Fibroblast of lung (primary cell): Measurements from ENCODE around the gene CARD16. TPM values are rescaled to one million over a fixed set of nuclear protein-coding genes. Genes with fewer than 3 reads are reported as not detected.
"Not testable (repeated sequence)": the region's sequence is repeated elsewhere in the genome, so short reads cannot be mapped to it uniquely, and the experiment has no call there.

ENCODE experiments used
- DNase-seq, 2 donors: peaks; one replicate each; pipeline versions ENCODE4 v3.0.0 to v3.0.0-alpha.2; 2010; ENCODE audit warnings: low read depth in 2 of 2
- H2AFZ ChIP-seq: 2 replicates; pipeline ENCODE4 v1.5.1; 2012; ENCODE audit warnings: low read length, control low read depth, inconsistent platforms
- H3K27ac ChIP-seq: 2 replicates; pipeline ENCODE4 v1.5.1; 2011; ENCODE audit warnings: low read length, control low read depth; ENCODE audit not compliant: insufficient read depth
- H3K27me3 ChIP-seq: 2 replicates; pipeline ENCODE4 v1.5.1; 2011; ENCODE audit warnings: mild to moderate bottlenecking, low read length; ENCODE audit not compliant: control insufficient read depth, insufficient read depth
- H3K36me3 ChIP-seq: 2 replicates; pipeline ENCODE4 v1.5.1; 2011; ENCODE audit warnings: low read length; ENCODE audit not compliant: control insufficient read depth, insufficient read depth
- H3K4me1 ChIP-seq: 2 replicates; pipeline ENCODE4 v1.5.1; 2011; ENCODE audit warnings: low read length; ENCODE audit not compliant: control insufficient read depth, insufficient read depth; ENCODE audit errors: extremely low read depth
- H3K4me2 ChIP-seq: 2 replicates; pipeline ENCODE4 v1.5.1; 2011; ENCODE audit warnings: low read length, control low read depth; ENCODE audit not compliant: insufficient read depth; ENCODE audit errors: extremely low read depth
- H3K4me3 ChIP-seq, 4 experiments: fragments of 200-600 bp in 1 of 4; sonication (generic) in 1 of 4; replicated peaks in 1 of 4; 2 replicates each; pipeline ENCODE4 v1.5.1; 2011 to 2016; ENCODE audit warnings: low read length in 4 of 4, low read depth in 3 of 4, mild to moderate bottlenecking in 3 of 4, control low read depth in 2 of 4, inconsistent platforms in 1 of 4, mixed read lengths in 1 of 4; ENCODE audit not compliant: insufficient read depth in 1 of 4; ENCODE audit errors: control extremely low read depth in 1 of 4
- H3K79me2 ChIP-seq: 2 replicates; pipeline ENCODE4 v1.5.1; 2012; ENCODE audit warnings: mild to moderate bottlenecking, low read length, inconsistent platforms; ENCODE audit not compliant: control insufficient read depth, insufficient read depth
- H3K9ac ChIP-seq: 2 replicates; pipeline ENCODE4 v1.5.1; 2011; ENCODE audit warnings: mild to moderate bottlenecking, low read length, control low read depth; ENCODE audit not compliant: insufficient read depth
- H3K9me3 ChIP-seq: 2 replicates; pipeline ENCODE4 v1.5.1; 2012; ENCODE audit warnings: low read depth, low read length; ENCODE audit not compliant: control insufficient read depth, insufficient read depth
- H4K20me1 ChIP-seq: 2 replicates; pipeline ENCODE4 v1.5.1; 2011; ENCODE audit warnings: low read length; ENCODE audit not compliant: control insufficient read depth, insufficient read depth; ENCODE audit errors: extremely low read depth
- EZH2 ChIP-seq: IDR thresholded peaks from 2 replicates; pipeline ENCODE4 v1.5.1; 2012; ENCODE audit warnings: low read length, control low read depth, mild to moderate bottlenecking; ENCODE audit errors: missing control alignments
- polyA plus RNA-seq, 2 donors: library from polyadenylated mRNA; depleted of rRNA in 1 of 2; stranded (reverse) in 1 of 2; unstranded in 1 of 2; fragments of >200 nt; gene quantifications; 2 replicates each; pipeline ENCODE4 v1.2.1, GENCODE V29; 2011 to 2012; ENCODE audit warnings: missing spikeins in 1 of 2
- total RNA-seq: library from RNA; depleted of rRNA; stranded (reverse); fragments of >200 nt; gene quantifications from 2 replicates; pipeline ENCODE4 v1.2.1, GENCODE V29; 2014
- TF ChIP-seq, protein P1 (sequence below), 2 donors: IDR thresholded peaks in 1 of 2; conservative IDR thresholded peaks in 1 of 2; 1 replicate in 1 of 2; 2 replicates in 1 of 2; pipeline ENCODE4 v1.5.1; 2011 to 2012; ENCODE audit warnings: low read length in 2 of 2, control low read depth in 1 of 2, inconsistent platforms in 1 of 2, low read depth in 1 of 2, mild to moderate bottlenecking in 1 of 2

CARD16 gene
- total and polyA plus RNA-seq, 2 donors (not counting 1 experiment from before 2014, with no cell fraction given) = 114 to 143 TPM

DNA sequence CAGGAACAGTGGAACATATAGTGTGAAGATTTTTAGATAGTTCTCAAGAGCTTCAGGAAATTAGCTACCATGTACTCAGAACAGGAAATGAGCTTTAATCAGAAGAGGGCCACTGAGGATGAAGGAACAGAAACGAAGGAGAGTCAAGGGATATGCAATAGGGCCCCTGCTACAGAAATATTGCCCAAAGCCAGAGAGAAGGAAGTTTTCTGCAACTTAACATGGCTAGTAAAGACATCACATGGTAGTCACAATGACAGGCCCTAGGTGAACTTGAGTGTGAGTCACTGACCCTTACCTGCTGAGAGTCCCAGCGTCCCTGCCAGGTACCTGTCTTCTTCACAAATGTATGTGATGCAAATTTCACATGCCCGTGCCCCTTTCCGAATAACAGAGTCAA is 25.2 kb upstream of the CARD16 start:
- H3K36me3 ChIP-seq = no peaks in the 10 kb centered on the region
- H3K27ac ChIP-seq = no peak overlapping the region
- H3K4me3 ChIP-seq = no peak overlapping the region
- H3K9ac ChIP-seq = no peak overlapping the region
- H3K9me3 ChIP-seq = no peaks in the 10 kb centered on the region
- no peaks in the 10 kb centered on the region for H3K79me2 ChIP-seq
- no peaks in the 10 kb centered on the region for H3K27me3 ChIP-seq
- no peak overlapping the region for H2AFZ ChIP-seq
- no peaks in the 10 kb centered on the region for H4K20me1 ChIP-seq
- TF ChIP-seq EZH2 = no peak
- TF ChIP-seq, protein P1, sequence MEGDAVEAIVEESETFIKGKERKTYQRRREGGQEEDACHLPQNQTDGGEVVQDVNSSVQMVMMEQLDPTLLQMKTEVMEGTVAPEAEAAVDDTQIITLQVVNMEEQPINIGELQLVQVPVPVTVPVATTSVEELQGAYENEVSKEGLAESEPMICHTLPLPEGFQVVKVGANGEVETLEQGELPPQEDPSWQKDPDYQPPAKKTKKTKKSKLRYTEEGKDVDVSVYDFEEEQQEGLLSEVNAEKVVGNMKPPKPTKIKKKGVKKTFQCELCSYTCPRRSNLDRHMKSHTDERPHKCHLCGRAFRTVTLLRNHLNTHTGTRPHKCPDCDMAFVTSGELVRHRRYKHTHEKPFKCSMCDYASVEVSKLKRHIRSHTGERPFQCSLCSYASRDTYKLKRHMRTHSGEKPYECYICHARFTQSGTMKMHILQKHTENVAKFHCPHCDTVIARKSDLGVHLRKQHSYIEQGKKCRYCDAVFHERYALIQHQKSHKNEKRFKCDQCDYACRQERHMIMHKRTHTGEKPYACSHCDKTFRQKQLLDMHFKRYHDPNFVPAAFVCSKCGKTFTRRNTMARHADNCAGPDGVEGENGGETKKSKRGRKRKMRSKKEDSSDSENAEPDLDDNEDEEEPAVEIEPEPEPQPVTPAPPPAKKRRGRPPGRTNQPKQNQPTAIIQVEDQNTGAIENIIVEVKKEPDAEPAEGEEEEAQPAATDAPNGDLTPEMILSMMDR (conservative IDR thresholded peaks at IDR 0.05 in 1 of 2, IDR thresholded peaks at IDR 0.05 in 1 of 2; ENCODE audit: low read depth in 1 of 2, low read length in 2 of 2) = no peak
- DNase-seq = no peak
- no peaks in the 10 kb centered on the region for H3K4me1 ChIP-seq
- H3K4me2 ChIP-seq = no peak overlapping the region

DNA sequence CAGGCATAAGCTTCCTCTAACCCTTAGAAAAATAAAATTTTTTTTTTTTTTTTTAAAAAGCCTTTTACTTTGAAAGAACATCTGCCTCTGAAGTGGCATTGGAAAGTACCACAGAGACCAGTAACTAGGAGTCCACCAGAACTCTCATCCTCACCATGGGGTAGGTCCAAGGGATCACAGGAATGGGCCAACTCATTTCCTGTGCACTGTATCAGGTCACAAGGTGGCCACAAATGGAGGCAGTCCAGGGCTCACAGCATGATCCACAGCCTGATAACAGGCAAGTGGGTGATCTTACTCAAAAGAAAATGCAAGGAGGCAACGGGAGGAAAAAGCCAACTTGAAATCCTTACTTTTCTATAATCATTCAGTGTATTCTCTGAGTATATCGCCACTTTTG is 24.6 kb upstream of the CARD16 start:
- not testable (repeated sequence) for H3K79me2 ChIP-seq, H3K4me1 ChIP-seq, H3K9me3 ChIP-seq, H3K9ac ChIP-seq, H3K4me3 ChIP-seq, H3K36me3 ChIP-seq, H3K4me2 ChIP-seq, H2AFZ ChIP-seq, DNase-seq, H4K20me1 ChIP-seq, H3K27me3 ChIP-seq, H3K27ac ChIP-seq

DNA sequence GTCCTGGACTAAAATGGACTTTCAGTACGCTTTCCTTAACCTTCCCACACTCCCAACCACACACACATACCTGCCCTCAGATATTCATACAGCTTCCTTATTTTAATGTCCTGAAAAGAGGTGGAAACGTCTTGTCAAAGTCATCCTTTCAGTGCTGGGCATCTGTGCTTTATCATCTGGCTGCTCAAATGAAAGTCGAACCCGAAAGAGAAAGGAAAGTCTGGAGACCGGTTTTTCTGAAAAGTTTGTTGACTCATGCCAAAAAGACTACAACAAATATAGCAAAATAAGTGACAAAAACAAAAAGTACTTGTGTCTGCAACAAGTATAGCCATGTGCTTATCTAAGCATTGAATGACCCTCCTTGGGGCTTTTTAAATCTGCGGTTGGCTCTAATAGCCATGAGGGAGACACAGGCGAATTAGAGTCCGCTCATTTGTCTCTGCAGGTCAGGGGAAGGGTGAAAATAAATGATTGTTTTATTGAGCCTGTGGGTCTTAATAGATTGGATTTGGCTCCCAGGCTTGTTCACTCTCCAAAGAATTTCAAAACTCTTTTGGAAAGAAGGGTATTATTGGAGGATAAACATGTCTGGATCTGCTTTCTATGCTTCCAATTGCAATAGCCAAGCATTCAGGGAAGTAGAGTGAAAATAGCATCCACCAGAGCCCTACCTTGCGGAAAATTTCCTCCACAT is 18.3 kb upstream of the CARD16 start:
- H3K79me2 ChIP-seq, H2AFZ ChIP-seq, DNase-seq, H3K9ac ChIP-seq, H3K27me3 ChIP-seq, H4K20me1 ChIP-seq, H3K9me3 ChIP-seq, H3K36me3 ChIP-seq, H3K4me1 ChIP-seq, H3K27ac ChIP-seq: not testable (repeated sequence)
- Histone ChIP-seq H3K4me3 (peak overlapping the region in 2 of 4 experiments; percentile 6 to 19), H3K4me2 (peak overlapping the region; percentile 59)

DNA sequence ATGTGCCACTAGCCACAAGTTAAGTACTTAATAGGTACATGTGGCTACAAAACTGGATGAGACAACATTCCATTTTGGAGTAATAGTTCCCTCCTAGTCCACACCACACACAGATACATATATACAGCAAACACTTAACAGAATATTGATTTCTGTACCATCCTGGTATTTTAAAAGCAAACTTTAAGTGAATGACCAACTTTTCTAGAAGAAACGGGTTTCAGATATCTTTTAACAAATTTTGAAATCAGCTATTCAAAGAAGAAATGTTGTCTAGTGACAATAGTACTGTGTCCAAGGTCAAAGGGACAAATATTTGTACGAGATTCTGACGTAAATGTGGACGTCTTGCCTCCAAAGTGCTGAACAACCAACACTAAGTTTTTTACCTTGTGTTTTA is 12.3 kb upstream of the CARD16 start:
- H3K27ac ChIP-seq = no peak overlapping the region
- TF ChIP-seq, protein P1 (conservative IDR thresholded peaks at IDR 0.05 in 1 of 2, IDR thresholded peaks at IDR 0.05 in 1 of 2; ENCODE audit: low read depth in 1 of 2, low read length in 2 of 2) = no peak
- no peak for TF ChIP-seq EZH2
- no peak for DNase-seq
- H3K79me2 ChIP-seq = no peaks in the 10 kb centered on the region
- no peak overlapping the region for H3K4me3 ChIP-seq
- H4K20me1 ChIP-seq = no peaks in the 10 kb centered on the region
- H3K27me3 ChIP-seq = no peaks in the 10 kb centered on the region
- H3K4me1 ChIP-seq = no peaks in the 10 kb centered on the region
- H3K4me2 ChIP-seq = no peak overlapping the region
- H2AFZ ChIP-seq = no peak overlapping the region
- H3K9me3 ChIP-seq = no peaks in the 10 kb centered on the region
- no peak overlapping the region for H3K9ac ChIP-seq
- no peaks in the 10 kb centered on the region for H3K36me3 ChIP-seq
